Caco-2 (cell line): ENCODE data around the gene CYB561D2. TPM values are rescaled to one million over a fixed set of nuclear protein-coding genes. Genes with fewer than 3 reads are reported as not detected.
A peak's percentile ranks its signal among the peaks of the same experiment; 100 is the strongest.

ENCODE experiments used
- BruUV-seq: library from RNA; stranded (reverse); fragments of 400-500 nt; replicated peaks from 2 replicates; lab custom pipeline; 2021; lab: Mats Ljungman, UMichigan
- CTCF ChIA-PET: fragments of 300-600 bp; sonication (Branson Sonifier 250); formaldehyde crosslinking; loops from one replicate; lab custom pipeline; 2022; ENCODE audit warnings: antibody characterized with exemption; lab: Charles Lee
- POLR2A ChIA-PET: fragments of 300-600 bp; sonication (Branson Sonifier 250); formaldehyde crosslinking; loops from one replicate; lab custom pipeline; 2022; ENCODE audit warnings: antibody characterized with exemption; lab: Charles Lee
- DNase-seq, 2 experiments: peaks; one replicate each; pipeline versions ENCODE4 v3.0.0 to v3.0.0-alpha.2; 2020 to 2022
- H3K27me3 ChIP-seq: replicated peaks from 2 replicates; pipeline ENCODE4 v1.6.0; 2011; ENCODE audit warnings: low read length; ENCODE audit not compliant: control insufficient read depth, insufficient read depth
- H3K36me3 ChIP-seq: 2 replicates; pipeline ENCODE4 v1.5.1; 2011; ENCODE audit warnings: low read length; ENCODE audit not compliant: control insufficient read depth, insufficient read depth
- H3K4me1 ChIP-seq: fragments of 250-450 bp; sonication (Bioruptor Pico); 2 replicates; pipeline ENCODE4 v1.5.1; 2020; ENCODE audit warnings: mild to moderate bottlenecking
- H3K4me3 ChIP-seq: 2 replicates; pipeline ENCODE4 v1.5.1; 2011; ENCODE audit warnings: low read depth, mild to moderate bottlenecking, control low read depth, low read length
- H3K9me3 ChIP-seq: fragments of 250-450 bp; sonication (Bioruptor Pico); 2 replicates; pipeline ENCODE4 v1.5.1; 2020; ENCODE audit warnings: mild to moderate bottlenecking, moderate library complexity
- H3K27ac Mint-ChIP-seq: one replicate; pipeline ENCODE4 v1.8.0; 2022; ENCODE audit warnings: mixed read lengths; ENCODE audit not compliant: unreplicated experiment
- H3K27me3 Mint-ChIP-seq: one replicate; pipeline ENCODE4 v1.8.0; 2022; ENCODE audit warnings: mixed read lengths; ENCODE audit not compliant: insufficient read depth, unreplicated experiment
- H3K36me3 Mint-ChIP-seq: one replicate; pipeline ENCODE4 v1.8.0; 2022; ENCODE audit warnings: mild to moderate bottlenecking, mixed read lengths; ENCODE audit not compliant: insufficient read depth, unreplicated experiment
- H3K4me1 Mint-ChIP-seq: one replicate; pipeline ENCODE4 v1.8.0; 2022; ENCODE audit warnings: low read depth, mixed read lengths; ENCODE audit not compliant: unreplicated experiment
- H3K4me3 Mint-ChIP-seq: one replicate; pipeline ENCODE4 v1.8.0; 2022; ENCODE audit warnings: mild to moderate bottlenecking, moderate library complexity, mixed read lengths; ENCODE audit not compliant: unreplicated experiment
- H3K9me3 Mint-ChIP-seq: one replicate; pipeline ENCODE4 v1.8.0; 2022; ENCODE audit warnings: mixed read lengths; ENCODE audit not compliant: unreplicated experiment
- intact Hi-C: fragments of 100-400 bp; cut with micrococcal nuclease; formaldehyde crosslinking; loops from one replicate; pipeline ENCODE4 v1.10.0; 2022; ENCODE audit not compliant: unreplicated experiment
- total RNA-seq: library from RNA; stranded (reverse); gene quantifications from 2 replicates; pipeline ENCODE4 v1.2.3, GENCODE V29; 2022
- TF ChIP-seq, protein P1 (sequence below), 2 experiments: fragments of 200-600 bp in 1 of 2; IDR thresholded peaks; 1 replicate in 1 of 2; 2 replicates in 1 of 2; pipeline versions ENCODE4 v1.5.1 to v1.8.0; 2011 to 2022; ENCODE audit warnings: antibody characterized with exemption in 1 of 2, control low read depth in 1 of 2, inconsistent platforms in 1 of 2, low read depth in 1 of 2, low read length in 1 of 2, mild to moderate bottlenecking in 1 of 2, moderate library complexity in 1 of 2; ENCODE audit not compliant: insufficient read depth in 1 of 2, severe bottlenecking in 1 of 2, unreplicated experiment in 1 of 2

The CYB561D2 gene
- total RNA-seq, 1 experiment from 2014 or later: 21.2 TPM

DNA sequence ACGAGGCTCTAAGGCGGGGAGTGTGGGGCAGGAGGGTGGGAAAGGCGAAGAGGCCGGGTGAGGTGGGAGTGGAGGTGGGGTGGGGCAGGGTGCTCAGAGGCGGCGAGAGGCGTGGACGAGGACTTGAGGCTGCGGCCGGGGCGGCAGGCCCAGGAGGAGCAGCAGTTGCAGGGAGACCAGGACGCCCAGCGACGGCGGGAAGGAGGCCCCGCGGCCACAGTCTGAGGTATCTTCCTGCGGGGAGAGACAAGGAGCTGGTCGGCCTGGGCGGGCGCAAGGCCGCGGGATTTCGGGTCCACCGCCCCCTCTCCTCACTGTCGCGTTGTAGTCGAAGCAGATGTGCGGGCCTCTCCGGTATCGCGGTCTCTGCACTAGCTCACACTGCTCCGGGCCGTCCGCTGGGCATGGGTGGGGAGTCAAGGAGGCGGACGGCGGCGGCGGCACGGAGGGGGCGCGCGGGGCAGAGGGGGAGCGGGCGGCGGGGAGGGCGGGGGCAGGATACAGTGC, 14.0 kb downstream of the CYB561D2 start:
- Histone ChIP-seq H3K36me3 (no peaks in the 10 kb centered on the region), H3K4me1 (0 out of 2 replicates have a peak, but pooled peaks cover 5% of the 10 kb centered on the region), H3K9me3 (no peaks in the 10 kb centered on the region), H3K4me3 (peak overlapping the region; percentile 66), H3K27me3 (no peaks in the 10 kb centered on the region)
- intact Hi-C loops: loop anchor here (2.0 kb wide), 1 partner anchor 18 kb away; no protein-coding TSS in a partner anchor
- CTCF ChIA-PET: interaction anchor here (0.5 to 1.4 kb wide), 3 partner anchors 12 to 633 kb away, joined by 3 to 4 read pairs (median 4); partner anchors contain the start of genes CYB561D2 and NPRL2
- Mint-ChIP-seq H3K4me3 (peak overlapping the region; percentile 72), H3K27ac (no peak overlapping the region), H3K4me1 (no peaks in the 10 kb centered on the region), H3K36me3 (no peaks in the 10 kb centered on the region), H3K9me3 (no peaks in the 10 kb centered on the region), H3K27me3 (peaks cover 6% of the 10 kb centered on the region)
- POLR2A ChIA-PET: interaction anchor here (1.1 to 1.6 kb wide), 2 partner anchors 14 to 18 kb away, joined by 6 to 9 read pairs; partner anchors contain the start of genes CYB561D2 and NPRL2
- TF ChIP-seq, protein P1, sequence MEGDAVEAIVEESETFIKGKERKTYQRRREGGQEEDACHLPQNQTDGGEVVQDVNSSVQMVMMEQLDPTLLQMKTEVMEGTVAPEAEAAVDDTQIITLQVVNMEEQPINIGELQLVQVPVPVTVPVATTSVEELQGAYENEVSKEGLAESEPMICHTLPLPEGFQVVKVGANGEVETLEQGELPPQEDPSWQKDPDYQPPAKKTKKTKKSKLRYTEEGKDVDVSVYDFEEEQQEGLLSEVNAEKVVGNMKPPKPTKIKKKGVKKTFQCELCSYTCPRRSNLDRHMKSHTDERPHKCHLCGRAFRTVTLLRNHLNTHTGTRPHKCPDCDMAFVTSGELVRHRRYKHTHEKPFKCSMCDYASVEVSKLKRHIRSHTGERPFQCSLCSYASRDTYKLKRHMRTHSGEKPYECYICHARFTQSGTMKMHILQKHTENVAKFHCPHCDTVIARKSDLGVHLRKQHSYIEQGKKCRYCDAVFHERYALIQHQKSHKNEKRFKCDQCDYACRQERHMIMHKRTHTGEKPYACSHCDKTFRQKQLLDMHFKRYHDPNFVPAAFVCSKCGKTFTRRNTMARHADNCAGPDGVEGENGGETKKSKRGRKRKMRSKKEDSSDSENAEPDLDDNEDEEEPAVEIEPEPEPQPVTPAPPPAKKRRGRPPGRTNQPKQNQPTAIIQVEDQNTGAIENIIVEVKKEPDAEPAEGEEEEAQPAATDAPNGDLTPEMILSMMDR (IDR thresholded peaks at IDR 0.05; ENCODE audit: insufficient read depth in 1 of 2, low read depth in 1 of 2, low read length in 1 of 2, severe bottlenecking in 1 of 2, unreplicated experiment in 1 of 2): no peak
- DNase-seq: no peak
- no TSS peak for BruUV-seq

DNA sequence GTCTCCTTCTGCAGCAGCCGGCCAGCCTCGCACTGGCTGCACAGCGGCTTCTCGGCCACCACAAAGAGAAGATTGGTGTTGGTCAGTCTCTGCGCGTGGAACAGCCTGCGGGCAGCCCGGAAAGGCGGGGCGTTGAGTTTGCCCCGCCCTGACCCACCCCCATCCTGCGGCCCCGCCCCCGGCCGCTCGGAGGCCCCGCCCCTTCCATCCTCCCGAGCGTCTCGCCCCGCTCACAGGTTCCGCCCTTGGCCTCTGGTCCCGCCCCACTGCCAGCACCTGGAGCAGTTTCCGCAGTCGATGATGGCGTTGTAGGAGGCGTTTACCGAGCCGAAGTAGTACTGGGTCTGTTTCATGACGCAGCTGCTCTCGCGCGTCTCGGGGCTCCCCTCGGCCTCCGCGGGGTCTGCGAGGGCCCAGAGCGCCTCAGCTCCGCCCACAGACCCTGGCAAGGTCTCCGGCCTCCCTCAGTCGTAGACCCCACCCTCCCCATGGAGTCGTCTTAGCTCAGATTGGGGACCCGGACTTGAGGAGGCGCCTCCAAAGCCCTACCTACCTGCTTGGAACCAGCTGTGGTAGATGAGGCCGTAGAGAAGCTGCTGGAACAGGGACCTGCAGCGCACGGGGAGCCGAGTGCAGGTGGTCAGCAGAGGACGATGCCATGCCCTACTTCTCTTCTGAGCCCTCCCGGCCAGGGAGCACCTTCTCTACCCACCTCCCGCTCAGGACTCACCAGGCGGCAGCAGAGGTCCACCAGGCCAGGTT, 14.6 kb downstream of the CYB561D2 start:
- BruUV-seq: no TSS peak
- ChIA-PET CTCF (interaction anchor here (0.5 to 1.4 kb wide), 5 partner anchors 12 to 633 kb away, joined by 3 to 7 read pairs (median 4); partner anchors contain the start of genes CYB561D2 and NPRL2), POLR2A (interaction anchor here (0.5 to 1.6 kb wide), 4 partner anchors 15 to 1620 kb away, joined by 3 to 9 read pairs (median 5); partner anchors contain the start of genes CYB561D2 and NPRL2)
- DNase-seq: peak; percentile 89 to 93
- no peaks in the 10 kb centered on the region for H3K9me3 Mint-ChIP-seq
- H3K4me3 Mint-ChIP-seq: peak overlapping the region; percentile 72
- no peak overlapping the region for H3K27ac Mint-ChIP-seq
- no peaks in the 10 kb centered on the region for H3K4me1 Mint-ChIP-seq
- peaks cover 6% of the 10 kb centered on the region for H3K27me3 Mint-ChIP-seq
- Histone ChIP-seq H3K4me3 (peak overlapping the region; percentile 66), H3K36me3 (no peaks in the 10 kb centered on the region), H3K27me3 (no peaks in the 10 kb centered on the region), H3K4me1 (0 out of 2 replicates have a peak, but pooled peaks cover 5% of the 10 kb centered on the region), H3K9me3 (no peaks in the 10 kb centered on the region)
- no peaks in the 10 kb centered on the region for H3K36me3 Mint-ChIP-seq
- TF ChIP-seq, protein P1 (IDR thresholded peaks at IDR 0.05; ENCODE audit: insufficient read depth in 1 of 2, low read depth in 1 of 2, low read length in 1 of 2, severe bottlenecking in 1 of 2, unreplicated experiment in 1 of 2): peak in 1 of 2 experiments; percentile 17
- intact Hi-C loops: loop anchor here (2.0 kb wide), 1 partner anchor 18 kb away; no protein-coding TSS in a partner anchor

- no peaks in the 10 kb centered on the region for H3K36me3 ChIP-seq
- Mint-ChIP-seq H3K4me3 (peak overlapping the region; percentile 72), H3K4me1 (no peaks in the 10 kb centered on the region), H3K36me3 (no peaks in the 10 kb centered on the region), H3K27ac (no peak overlapping the region), H3K9me3 (no peaks in the 10 kb centered on the region), H3K27me3 (peaks cover 6% of the 10 kb centered on the region)
- ChIA-PET CTCF (interaction anchor here (1.0 to 1.4 kb wide), 2 partner anchors 15 to 177 kb away, joined by 4 to 7 read pairs; partner anchors contain the start of genes CYB561D2 and NPRL2), POLR2A (interaction anchor here (0.5 to 1.6 kb wide), 4 partner anchors 15 to 1619 kb away, joined by 3 to 9 read pairs (median 5); partner anchors contain the start of genes CYB561D2 and NPRL2)
- H3K9me3 ChIP-seq: no peaks in the 10 kb centered on the region
- intact Hi-C loops: loop anchor here (2.0 kb wide), 1 partner anchor 19 kb away; no protein-coding TSS in a partner anchor
- H3K4me3 ChIP-seq: peak overlapping the region; percentile 66
- no peaks in the 10 kb centered on the region for H3K27me3 ChIP-seq
- BruUV-seq: no TSS peak
- no peak for DNase-seq
- TF ChIP-seq, protein P1 (IDR thresholded peaks at IDR 0.05; ENCODE audit: insufficient read depth in 1 of 2, low read depth in 1 of 2, low read length in 1 of 2, severe bottlenecking in 1 of 2, unreplicated experiment in 1 of 2): no peak
- H3K4me1 ChIP-seq: 0 out of 2 replicates have a peak, but pooled peaks cover 5% of the 10 kb centered on the region
Observed at GRCh38 chr3:50365842-50366220, 15.2 kb downstream of the CYB561D2 start.
